22Rv1 (cell line): Measurements from ENCODE around the gene LARGE2.

ENCODE experiments used
- H3K27ac ChIP-seq: fragments of 450-650 bp; 2 replicates; pipeline ENCODE4 v1.5.1; 2017
- ZFX ChIP-seq: fragments of 450-650 bp; IDR thresholded peaks from 2 replicates; pipeline ENCODE4 v1.6.1; 2017; ENCODE audit warnings: antibody characterized with exemption, borderline replicate concordance
- TF ChIP-seq, protein P1 (sequence below): fragments of 450-650 bp; IDR thresholded peaks from 2 replicates; pipeline ENCODE4 v1.5.1; 2017; ENCODE audit warnings: mild to moderate bottlenecking

Gene LARGE2

DNA sequence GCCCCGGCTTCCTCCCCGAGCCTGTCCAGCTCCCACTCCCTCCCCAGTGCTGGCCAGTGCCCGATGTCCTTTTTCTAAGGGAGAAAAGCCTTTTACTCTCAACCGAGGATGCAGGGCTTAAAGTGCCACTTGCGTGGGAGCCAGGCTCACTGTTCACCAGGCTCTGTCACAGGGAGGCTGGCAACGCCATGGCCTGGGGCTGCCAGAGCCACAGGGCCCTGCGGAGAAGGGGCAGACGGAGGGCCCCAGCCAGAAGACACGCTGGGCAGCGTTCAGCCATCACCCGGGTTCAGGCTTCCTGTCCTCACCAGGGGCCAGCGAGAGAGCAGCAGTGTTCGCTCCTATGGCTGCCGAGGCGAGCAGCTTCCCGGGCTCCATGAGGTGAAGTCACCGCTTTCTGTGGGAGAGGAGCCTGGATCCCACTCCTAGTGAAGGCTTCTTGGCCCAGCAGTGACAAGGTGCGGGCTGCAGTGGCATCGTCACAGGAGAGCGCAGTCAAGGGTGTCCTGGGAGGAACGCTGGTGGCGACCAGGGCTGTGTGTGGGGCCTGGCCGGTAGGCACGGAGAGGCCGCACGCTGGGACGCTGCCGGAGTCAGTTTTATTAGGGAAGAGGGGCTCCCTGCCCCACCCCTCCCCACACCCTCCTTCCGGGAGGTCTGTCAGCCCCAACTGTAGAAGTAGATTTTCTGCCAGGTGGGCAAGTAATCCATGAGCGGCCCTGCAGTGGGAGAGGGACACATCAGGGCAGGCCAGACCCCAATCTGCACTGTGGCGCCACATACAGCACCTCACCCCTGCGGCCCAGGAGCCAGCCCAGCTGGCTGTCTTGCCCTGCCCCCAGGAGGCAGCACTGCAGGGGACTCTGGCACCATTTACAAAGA, 12.6 kb upstream of the LARGE2 start:
- TF ChIP-seq, protein P1, sequence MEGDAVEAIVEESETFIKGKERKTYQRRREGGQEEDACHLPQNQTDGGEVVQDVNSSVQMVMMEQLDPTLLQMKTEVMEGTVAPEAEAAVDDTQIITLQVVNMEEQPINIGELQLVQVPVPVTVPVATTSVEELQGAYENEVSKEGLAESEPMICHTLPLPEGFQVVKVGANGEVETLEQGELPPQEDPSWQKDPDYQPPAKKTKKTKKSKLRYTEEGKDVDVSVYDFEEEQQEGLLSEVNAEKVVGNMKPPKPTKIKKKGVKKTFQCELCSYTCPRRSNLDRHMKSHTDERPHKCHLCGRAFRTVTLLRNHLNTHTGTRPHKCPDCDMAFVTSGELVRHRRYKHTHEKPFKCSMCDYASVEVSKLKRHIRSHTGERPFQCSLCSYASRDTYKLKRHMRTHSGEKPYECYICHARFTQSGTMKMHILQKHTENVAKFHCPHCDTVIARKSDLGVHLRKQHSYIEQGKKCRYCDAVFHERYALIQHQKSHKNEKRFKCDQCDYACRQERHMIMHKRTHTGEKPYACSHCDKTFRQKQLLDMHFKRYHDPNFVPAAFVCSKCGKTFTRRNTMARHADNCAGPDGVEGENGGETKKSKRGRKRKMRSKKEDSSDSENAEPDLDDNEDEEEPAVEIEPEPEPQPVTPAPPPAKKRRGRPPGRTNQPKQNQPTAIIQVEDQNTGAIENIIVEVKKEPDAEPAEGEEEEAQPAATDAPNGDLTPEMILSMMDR, result no peak
- no peak for TF ChIP-seq ZFX

DNA sequence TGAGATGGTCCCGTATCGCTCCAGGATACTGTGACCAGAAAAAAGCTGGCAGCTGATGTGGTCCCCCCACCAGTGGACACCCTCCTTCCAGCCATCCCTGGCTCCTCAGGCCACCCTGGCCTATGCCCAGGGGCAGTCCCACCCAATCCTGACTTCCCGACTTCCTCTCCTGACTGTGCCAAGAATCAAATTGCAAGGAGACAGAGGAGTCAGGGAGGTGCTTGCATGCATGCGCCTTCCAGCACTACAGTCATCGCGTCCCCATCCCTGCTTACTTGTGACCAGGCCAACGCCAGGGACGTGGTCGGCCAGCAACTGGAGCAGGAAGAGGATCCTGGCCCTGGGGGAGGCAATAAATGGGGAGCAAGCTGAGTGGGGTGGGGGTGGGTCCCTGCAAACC, 11.8 kb upstream of the LARGE2 start:
- no peak overlapping the region for H3K27ac ChIP-seq
- TF ChIP-seq, protein P1, result no peak
- TF ChIP-seq ZFX, result no peak

More for the DNA sequence above, 12.6 kb upstream of the LARGE2 start:
- H3K27ac ChIP-seq, result no peak overlapping the region

DNA sequence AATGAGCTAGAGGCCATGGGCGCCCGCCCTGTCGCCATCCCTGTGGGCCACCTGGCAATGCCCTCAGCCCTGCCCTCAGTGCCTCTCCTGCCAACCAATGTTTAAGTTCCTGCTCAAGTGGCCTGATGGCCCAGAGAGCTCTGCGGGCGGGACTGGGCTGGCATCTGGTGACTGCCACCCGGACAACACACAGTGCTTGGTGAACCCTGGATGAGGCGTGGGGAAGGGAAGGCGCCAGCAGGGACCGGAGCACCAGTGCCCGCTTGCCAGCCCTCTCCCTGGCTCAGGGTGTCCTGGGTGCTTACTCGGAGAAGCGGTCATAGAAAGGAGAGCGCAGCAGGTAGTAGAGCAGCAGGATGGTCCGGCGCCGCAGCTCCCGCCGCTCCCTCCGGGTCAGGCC, 8.9 kb upstream of the LARGE2 start:
- H3K27ac ChIP-seq, result no peak overlapping the region
- TF ChIP-seq, protein P1, result no peak
- TF ChIP-seq ZFX, result no peak

DNA sequence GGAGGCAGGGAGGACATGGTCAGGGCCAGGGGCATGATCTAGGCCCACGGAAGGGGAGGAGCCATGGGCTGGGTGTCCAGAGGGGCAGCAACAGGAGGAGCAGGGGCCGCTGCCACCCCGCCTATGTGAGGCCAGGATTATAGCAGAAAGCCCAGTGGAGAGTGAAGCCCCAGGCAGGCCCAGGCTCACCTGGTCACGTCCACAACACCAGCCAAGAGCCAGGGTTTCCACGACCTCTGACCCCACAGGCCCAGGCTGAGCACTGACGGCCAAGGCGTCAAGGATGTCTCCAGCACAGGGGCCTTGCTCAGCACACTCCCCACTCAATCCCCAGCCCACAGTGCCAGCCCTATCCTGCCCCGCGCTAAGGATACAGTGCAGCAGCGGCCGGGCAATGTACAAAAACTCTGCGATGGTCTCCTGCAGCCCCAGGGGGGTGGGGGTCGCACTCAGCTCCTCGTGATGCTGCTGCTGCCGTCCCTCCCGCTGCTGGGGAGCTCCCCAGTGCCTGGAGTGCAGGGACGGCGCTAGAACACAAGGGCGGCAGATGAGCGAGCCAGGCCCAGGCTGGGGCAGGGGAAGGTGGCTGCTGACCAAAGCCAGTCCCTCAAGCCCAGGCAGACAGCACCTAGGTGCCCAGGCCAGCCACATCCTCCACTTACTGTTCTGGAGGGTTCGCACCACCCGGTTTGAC, 8.4 kb upstream of the LARGE2 start:
- TF ChIP-seq ZFX, result no peak
- TF ChIP-seq, protein P1, result no peak

DNA sequence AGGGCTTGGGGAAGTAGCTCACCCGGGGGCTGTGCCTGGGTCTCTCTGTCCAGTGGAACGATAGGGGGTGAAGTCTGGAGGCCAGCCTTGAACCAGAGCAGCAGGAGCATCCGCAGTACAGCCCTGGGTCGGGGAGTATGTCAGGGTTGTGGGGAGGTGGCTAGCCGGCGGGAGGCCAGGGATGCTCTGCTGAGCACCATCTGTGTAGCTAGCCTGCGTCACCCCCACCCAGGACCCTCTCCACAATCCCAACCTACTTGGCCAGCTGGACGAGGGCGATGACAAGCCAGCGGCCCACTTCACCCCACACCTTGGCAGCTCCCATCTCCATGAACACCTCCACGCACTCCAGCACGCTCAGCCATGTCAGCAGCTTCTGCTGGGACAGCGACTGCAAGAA, 7.0 kb upstream of the LARGE2 start:
- no peak overlapping the region for H3K27ac ChIP-seq
- TF ChIP-seq, protein P1, result no peak
- no peak for TF ChIP-seq ZFX

More for the DNA sequence above, 8.4 kb upstream of the LARGE2 start:
- H3K27ac ChIP-seq, result no peak overlapping the region

DNA sequence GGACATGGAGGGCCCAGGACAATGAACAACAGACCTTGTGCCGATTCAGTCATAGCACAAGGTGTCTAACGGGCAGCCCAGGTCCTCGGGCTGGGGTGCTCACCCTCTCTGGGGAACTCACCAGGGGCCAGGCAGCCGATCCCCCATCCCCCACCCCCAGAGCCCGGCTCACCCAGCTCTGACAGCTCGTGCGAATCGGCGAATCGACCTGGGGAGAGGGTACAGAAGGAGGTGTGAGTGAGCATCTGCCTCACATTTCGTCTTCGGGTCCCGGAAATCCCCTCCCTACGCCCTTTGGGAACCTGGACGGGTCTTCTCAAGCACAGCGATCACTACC, 5.2 kb upstream of the LARGE2 start:
- H3K27ac ChIP-seq, result peak overlapping the region; percentile 90
- TF ChIP-seq, protein P1, result no peak
- no peak for TF ChIP-seq ZFX
